ENCODE results near the gene TRPM8.

GRCh38 chr2:233961905-233962304 lies 44.7 kb downstream of the TRPM8 start:
- TF ChIP-seq CTCF (IDR thresholded peaks at IDR 0.05) (no peak), POLR2A (IDR thresholded peaks at IDR 0.05) (no peak)
